ENCODE data around the gene MYEOV.
A peak's percentile ranks its signal among the peaks of the same experiment; 100 is the strongest.

The MYEOV gene

GRCh38 chr11:69319255-69320106 lies 25.5 kb downstream of the MYEOV start:
- DNase-seq: no peak

- DNase-seq: no peak
These were observed 26.4 kb downstream of the MYEOV start for GRCh38 chr11:69320326-69320725.

GRCh38 chr11:69320756-69321741 lies 27.1 kb downstream of the MYEOV start:
- no peak for DNase-seq

DNA sequence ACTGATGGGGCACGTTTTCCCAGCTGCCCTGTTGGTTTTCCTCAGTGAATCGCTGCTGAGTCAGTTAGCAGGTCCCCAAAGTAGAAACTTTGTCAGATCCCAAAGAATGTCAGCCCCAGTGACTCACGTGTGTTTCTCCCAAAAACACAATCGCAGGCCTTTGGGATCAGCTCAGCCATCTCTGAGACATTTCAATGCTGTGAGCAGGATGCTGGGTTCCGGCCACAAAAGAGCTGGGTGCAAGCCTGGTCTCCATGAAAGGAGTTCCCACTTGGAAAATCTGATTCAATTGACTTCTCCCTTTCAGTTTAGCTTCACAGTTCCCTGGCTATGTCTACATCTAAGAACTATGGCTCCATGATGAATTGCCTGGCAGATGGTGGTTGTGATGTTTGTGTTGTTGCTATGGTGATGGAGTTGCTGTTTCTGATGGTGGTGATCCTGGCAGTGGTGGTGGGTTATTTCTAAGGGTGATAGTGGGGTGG lies 28.0 kb downstream of the MYEOV start:
- DNase-seq: no peak

DNA sequence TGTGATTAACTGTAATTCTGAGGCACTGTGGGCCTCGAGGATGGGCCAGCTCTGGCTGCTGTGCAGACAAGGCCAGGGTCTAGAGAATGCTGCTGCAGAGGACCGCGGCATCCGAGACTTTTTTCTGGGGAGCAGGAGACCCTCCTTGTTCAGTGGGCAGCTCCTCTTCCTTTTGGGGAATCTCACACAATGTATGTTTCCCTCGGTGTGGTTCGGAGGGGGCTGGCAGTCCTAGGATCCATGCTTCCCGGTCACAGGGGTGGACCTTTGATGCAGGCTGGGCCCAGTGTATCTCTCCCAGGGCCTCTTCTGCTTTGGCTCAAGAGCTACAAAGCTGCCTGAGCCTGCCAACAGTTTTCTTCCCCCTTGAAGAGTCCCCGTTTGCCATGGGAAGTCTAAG lies 31.5 kb downstream of the MYEOV start:
- DNase-seq: no peak

DNA sequence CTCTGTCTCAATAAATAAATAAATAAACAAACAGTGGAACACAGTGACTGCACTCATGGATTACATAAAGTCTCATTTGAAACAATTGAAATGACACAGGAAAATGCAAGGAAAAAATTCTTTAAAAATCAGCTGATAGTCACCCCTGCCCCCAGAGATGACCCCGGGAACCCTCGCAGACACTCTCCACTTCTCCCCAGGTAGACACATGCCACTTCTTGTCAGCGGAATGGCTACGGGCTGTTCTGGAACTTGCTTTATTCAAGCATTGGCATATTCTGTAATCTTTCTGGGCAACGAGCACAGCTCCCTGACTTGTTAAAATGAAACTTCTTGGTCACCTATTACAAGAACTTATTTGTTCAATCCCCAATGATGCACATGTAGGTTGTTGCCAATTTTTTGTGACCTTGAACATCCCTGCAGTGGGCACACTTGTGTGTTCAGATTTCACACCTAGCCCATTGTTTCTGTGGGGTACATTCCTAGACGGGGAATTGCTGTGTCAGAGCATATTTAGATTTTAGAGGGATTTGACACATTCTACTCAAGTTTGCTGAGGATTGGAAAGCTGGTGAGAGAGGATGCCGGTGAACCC lies 32.8 kb downstream of the MYEOV start:
- DNase-seq: no peak

GRCh38 chr11:69327741-69328191 lies 33.8 kb downstream of the MYEOV start:
- no peak for DNase-seq

DNA sequence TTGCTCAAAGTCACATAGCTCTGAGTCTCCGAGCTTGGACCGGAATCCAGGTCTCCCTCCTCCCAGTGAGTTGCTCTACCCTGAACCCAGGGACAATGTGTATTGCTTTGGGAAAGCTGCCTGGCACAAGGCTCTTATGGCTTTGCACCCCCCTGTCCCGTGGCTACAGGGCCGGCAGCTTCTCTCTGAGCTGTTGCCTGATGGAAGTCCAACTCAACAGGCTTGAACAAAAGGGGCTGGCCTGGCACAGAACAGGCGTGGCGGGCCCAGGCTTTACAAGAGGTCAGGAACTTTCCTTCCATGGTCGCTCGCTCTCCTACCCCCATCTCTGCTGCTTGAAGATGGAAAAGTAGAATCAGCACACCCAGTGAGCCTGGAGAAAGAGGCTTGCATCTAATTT lies 34.3 kb downstream of the MYEOV start:
- DNase-seq: no peak

GRCh38 chr11:69329581-69329980 lies 35.6 kb downstream of the MYEOV start:
- DNase-seq: no peak

DNA sequence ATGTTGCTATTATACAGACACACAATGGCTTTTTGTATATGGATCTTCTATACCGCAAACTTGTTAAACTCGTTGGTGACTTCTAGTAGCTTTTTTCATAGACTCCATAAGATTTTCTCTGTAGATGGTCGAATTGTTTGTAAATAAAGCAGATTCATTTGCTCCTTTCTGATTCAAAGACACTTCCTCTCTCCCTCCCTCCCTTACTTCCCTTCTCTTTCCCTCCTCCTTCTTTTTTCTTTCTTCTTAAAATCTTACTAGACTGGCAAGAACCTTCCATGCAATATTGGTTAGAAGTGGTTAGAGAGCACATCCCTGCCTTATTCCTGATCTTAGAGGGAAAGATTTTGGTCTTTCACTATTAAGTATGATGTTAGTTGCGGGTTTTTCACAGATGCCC lies 36.4 kb downstream of the MYEOV start:
- no peak for DNase-seq

DNA sequence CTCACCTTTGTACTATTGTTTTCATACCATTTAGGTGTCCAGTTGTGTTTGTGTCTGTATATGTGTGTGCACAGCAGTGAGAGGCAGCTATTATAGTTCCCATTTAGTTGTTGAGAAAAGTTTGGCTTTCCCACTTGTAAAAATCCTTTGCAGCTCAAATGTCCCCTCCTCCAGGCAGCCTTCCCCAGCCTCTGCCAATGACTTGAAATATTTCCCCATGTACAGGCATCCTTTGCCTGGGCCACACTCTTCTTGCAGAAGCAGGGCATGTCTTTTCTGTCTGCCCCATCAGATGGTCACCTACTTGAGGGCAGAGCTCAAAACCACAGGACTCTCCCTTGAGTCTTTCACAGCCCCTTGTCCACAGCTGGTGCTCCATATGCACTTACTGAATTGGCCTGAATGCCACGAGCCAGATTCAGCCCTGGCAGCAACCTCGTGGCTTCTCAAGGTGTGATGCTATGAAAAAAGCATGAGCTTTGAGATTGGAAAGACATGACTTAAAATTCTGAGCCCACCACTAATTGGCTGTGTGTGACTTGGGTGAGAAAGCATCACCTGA lies 39.3 kb downstream of the MYEOV start:
- no peak for DNase-seq

- no peak for DNase-seq
These were observed 39.9 kb downstream of the MYEOV start for GRCh38 chr11:69333879-69334278.

- DNase-seq: no peak
These were observed 41.2 kb downstream of the MYEOV start for GRCh38 chr11:69335007-69335780.

DNA sequence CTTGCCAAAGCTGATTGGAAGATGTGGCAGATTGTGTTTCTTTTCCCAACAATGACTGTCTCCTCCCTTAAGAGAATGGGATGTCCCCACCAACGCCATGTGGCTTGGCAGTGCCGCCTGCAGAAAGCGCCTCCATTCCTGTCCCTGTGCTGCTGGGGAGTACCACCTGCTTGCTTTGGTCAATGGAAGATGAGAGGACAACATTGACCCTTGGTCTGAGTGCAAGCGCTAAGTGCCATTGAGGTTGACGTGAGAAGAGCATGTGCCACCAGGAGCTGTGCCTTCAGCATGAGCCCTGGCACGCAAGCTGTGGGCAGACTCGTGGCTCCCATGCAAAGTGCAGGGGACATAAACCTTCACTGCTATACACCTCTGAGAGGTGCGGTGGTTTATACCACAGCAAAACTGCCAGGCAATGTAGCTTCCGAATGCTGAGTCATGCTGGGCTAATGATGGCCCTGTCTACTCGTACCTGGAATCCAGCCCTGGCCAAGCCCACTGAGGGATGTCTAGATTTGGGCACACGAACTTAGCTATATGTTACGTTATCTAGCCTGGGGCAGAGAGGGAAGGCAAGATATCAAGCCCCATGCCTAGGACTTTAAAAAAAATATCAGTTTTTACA lies 41.9 kb downstream of the MYEOV start:
- DNase-seq: no peak

- peak; percentile 46 to 62 for DNase-seq
These were observed 43.3 kb downstream of the MYEOV start for GRCh38 chr11:69337211-69337721.

DNA sequence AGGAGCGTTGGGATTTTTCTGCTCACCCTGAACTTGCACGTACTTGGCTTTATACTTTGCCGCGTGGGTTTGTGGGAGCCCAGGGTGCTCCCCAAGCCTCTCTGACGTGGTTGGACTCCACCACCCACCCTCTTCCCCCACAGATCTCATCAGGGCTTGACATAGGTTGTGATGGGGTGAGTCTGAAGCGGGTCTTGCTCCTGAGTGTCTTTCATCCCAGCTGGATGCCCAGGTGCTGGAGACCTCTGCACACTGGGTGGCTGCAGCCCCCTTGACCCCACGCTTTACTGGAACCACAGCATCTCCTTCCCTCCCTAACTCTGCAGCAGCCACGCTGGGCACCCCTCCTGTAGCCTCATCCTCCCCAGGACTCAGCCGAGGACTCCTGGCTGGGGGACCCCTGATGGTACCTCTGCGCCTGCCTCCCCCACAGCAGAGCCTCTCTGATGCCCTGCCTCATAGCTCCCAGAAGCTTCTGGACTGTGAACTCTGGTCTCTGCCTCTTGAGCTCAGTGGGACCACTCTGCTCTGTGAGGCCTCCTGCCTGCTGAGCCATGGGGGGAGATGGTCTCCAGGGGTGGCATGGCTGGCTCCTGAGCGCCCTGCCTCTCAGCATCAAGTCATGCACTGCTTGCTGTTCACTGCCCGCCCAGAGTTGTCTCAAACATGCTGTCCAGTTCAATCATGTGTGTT lies 45.2 kb downstream of the MYEOV start:
- DNase-seq: peak in 1 of 2 donors; percentile 26

GRCh38 chr11:69339983-69340565 lies 46.1 kb downstream of the MYEOV start:
- peak in 1 of 2 donors; percentile 19 for DNase-seq

DNA sequence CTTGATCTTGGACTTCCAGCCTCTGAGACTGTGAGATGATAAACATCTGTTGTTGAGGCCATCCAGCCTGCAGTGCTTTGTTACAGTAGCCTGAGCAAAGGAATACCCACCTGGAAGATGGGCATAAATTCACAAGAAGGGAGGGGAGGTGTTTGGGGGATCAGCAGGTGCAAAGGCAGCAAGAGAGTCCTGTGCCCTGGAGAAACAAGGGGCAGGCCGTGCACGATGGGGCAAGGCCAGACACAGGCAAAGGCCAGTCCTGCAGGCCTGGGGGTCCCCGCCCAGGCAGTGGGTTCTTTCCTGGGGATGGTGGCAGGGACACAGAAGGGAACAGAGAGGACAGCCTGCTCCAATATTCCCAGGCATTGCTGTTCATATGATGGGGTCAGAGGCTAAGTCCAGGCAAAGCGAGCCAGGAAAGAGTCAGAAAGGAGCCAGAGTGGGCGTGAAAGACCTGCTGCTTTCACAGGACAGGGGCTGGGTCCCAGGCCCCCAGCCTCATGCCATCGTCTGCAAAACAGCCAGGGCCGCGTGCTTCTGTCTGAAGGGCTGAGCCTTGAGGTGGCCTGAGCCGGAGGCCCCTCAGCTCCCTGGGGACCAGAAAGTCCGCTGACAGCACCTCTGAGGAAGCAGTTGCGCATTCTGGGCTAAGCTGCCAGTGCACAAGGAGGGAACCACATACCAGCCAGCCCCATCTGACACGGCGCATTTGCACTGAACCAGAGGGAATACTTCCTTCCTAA lies 48.8 kb downstream of the MYEOV start:
- DNase-seq: no peak
